HT-29 (cell line): ENCODE data around the gene TP53I11. TPM values are rescaled to one million over a fixed set of nuclear protein-coding genes. Genes with fewer than 3 reads are reported as not detected.

Source experiments
- DNase-seq: peaks from one replicate; pipeline ENCODE4 v3.0.0-alpha.2; 2015; ENCODE audit warnings: low spot score
- total RNA-seq: library from RNA; depleted of rRNA; stranded (reverse); fragments of >200 nt; shearing (Covaris generic); gene quantifications from 2 replicates; pipeline ENCODE4 v1.2.3, GENCODE V29; 2014

TP53I11 gene
- total RNA-seq, 1 experiment from 2014 or later = 65.5 TPM

- peak; percentile 100 for DNase-seq
Measured at GRCh38 chr11:44978961-44979331, 28.3 kb upstream of the TP53I11 start.

DNA sequence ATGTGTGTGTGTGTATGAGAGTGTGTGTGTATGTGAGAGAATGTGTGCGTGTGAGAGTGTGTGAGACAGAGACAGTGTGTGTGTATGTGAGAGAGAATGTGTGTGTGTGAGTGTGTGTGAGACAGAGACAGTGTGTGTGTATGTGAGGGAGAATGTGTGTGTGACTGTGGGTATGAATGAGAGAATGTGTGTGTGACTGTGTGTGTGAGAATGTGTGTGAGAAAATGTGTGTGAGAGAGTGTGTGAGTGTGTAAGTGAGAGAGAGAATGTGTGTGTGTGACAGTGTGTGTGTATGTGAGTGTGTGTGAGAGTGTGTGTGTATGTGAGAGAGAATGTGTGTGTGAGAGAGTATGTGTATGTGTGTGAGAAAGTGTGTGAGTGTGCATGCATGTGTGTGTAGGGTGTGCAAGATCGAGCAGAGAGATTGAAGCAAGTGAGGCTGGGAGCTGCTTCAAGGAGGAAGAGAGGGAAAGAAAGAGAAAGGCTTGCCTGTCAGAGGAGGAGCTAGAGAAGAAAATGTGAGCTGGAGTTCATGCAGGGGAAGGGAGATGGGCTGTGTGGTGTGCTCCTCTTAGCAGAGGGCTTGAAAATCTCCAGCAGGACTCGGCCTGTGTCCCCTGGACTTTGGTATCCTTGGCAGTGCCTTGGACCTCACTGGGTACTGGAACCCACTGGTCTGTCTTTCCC lies 27.7 kb upstream of the TP53I11 start:
- DNase-seq = no peak

DNA sequence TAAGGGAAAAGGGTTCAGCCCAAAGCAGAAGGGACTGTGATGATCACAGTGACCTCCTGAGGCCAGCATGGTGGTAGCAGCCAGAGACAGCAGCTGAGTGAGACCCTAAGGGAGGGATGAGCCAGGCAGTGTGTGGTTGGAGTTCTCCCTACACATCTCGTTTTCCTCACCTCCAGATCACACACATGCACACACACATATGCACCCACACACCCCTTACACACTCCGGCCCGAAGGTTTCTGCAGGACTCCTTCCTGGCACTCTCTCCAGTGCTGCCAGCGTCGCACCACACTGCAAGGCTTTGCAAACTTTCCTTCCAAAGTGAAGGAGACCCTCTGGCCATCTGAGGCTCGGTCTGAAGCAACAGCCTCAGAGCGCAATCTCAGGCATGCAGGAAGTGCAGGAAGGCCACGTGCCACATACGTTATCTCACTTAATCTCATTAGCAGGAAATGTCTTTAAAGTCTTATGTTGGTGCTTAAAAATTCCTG lies 26.9 kb upstream of the TP53I11 start:
- peak; percentile 57 for DNase-seq

GRCh38 chr11:44976576-44976975 lies 25.9 kb upstream of the TP53I11 start:
- DNase-seq = no peak

DNA sequence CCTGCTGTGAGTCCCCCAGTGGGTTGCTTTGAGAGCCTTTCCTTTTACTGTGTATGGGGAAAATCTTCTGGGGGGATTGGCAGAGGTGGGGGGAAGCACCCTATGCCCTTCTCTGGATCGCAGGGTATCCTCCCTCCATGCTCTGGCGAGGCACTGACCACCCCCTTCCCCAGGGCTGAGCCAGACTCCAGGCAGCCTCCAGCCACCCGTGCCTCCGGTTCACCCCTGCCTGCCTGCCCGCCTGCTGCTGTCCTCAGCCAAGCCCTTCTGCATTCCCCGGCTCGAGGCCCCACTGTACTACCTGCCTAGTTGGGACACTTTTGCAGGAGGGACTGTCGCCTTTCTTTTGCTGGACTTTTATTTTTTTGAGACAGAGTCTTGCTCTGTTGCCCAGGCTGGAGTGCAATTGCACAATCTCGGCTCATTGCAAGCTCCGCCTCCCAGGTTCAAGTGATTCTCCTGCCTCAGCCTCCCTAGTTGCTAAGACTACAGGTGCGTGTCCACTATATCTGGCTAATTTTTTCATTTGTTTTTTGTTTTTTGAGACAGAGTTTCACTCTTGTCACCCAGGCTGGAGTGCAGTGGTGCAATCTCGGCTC lies 23.8 kb upstream of the TP53I11 start:
- DNase-seq = no peak

DNA sequence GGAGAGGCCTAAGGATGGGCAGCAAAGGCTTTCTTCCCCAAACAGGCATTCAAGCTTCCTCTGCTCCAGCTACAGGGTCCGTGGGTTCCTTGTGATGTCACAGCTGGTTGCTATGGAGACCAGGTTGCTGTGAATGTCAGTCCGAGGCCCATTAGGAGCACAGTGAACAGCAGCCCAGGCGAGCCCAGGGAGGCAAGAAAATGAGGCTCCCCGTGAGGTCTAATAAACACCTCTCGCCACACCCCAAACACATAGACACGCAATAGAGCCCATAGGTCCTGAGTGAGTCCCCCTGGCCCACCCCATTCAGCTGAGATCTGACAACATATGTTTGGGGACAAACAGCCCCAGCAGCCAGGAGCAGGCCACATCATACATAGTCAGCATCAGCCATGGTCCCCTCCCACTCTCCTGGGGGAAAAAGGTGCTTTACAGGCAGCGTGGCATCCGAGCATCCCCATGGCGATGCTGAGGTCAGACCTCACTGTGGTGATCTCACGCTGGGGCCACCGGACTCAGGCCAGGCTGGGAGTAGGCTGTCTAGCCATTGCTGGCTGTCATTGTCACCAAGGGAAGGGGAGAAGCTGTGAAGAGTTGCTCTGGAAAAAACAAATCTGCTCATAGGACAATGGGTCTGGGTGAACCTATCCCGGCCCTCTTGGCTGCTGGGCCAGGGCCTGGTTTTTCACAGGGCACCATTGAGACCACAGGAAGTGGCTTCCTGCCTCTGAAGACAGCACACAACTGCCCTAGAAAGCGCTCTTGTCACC lies 23.1 kb upstream of the TP53I11 start:
- DNase-seq = no peak

DNA sequence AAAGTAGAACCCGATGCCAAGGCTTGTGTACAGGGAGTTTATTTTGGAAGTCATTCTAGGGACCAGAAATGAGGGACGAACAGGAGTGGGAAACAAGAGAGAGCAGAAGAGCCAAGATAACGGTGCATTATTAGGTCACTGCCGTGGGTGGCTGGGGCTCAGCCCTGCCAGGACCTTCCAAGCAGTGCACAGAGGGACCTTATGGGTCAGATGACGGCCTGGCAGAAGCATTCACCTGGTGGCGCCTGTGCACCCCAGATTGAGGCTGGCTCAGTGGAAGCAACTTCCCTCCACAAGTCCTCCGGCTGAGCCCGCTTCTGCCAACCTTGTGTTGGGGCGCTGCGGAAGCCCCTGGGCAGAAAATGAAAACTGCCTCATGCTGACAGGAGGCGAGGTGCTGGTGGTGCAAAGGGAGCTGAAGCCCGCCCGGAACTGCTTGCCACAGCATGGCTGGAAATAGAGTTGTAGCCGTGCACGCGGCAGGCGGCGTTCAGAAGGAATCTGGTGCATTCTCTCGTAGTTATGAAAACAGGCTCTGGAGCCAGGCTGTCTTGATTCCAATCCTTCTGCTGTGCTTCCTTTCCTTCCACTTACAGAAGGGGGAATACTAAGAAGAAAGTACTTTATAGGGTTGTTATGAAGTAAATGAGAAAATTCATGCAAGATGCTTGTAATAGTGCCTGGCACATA lies 22.2 kb upstream of the TP53I11 start:
- no peak for DNase-seq

DNA sequence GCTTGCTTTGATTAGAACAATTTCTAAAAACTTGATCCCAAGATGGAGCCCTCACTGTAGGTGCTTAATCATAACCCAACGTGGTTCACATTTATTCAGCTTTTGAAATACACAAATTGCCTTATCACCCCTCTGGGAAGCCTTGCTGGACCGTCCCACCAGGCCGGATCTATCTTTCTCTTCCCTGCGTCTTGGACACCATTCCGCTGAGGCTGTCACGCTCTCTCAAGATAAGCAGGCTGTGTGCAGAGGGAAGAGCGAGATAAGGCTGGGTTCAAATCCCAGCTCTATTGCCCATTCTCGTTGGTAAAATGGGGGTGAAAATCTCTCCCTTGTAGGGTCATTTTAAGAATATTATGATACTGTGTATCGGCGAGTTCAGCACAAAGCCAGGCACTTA lies 20.5 kb upstream of the TP53I11 start:
- no peak for DNase-seq

DNA sequence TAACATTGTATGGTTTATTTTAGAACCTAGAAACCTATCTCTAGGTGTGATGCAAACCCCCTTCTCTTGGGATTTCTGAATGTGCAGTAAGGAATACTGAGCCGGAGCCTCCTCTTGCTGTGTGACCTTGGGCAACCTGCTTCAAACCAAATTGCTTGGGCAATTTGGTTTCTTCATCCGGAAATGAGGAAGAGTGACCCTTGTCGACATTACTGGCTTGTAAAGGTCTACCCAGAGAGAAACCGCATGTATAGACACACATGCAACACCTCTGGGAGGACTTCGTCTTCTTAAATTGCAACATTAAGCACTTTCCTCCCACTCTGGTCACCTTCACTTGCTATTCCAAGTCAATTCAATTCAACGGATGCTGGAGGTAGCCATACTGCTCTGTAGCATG lies 19.6 kb upstream of the TP53I11 start:
- DNase-seq = no peak

DNA sequence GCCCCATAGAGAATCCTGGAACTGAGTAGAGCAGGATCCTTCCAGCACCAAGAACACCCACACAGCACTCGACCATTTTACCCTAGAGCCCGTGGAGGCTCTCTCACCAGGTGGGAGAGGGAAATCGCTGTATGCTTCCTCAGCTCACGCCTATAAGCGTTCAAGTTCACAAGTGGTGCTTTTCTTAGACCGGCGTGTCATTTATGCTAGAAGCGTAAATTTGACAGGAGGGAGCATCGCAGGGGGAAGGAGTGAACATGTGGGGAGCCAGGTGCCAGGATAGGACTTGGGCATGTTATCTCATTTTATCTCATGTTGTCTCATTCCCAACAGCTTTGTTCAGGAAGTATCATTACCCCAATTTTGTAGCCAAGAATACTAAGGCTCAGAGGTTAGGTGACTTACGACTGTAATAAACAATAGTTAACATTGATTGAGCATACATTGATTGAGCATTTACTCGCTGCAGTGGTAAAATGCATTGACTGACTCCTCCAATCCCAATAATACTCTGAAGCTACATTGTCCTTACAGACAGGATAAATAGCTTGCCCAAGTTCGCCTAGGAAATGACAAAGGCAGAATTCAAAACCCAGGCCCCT lies 19.1 kb upstream of the TP53I11 start:
- no peak for DNase-seq

- DNase-seq = no peak
Measured at GRCh38 chr11:44968510-44968909, 17.8 kb upstream of the TP53I11 start.

DNA sequence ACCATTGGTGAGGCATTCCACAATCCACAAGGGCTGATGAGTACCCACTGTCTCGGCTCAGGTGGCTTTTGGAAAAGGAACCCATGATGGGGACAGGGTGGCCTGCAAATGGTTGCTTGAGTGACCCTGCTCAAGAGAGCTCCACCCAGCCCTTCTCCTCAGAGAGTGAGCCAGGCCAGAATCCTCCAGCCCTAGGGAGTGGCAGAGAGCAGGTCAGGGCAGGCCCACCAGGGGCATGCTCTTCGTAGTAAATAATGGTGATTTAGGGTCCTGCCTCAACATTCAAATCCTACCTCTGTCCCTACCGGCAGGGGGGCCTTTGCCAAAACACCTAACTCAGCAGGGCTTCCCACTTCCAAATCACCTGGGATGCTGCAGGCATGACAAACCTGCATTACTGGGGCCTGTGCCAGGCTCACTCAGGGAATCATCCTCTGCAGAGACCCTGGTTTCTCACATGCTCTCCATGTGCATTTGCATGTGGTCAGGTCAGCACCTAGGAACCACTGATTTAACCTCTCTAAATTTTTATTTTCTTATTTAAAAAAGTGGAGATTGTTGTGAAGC lies 17.3 kb upstream of the TP53I11 start:
- DNase-seq = no peak

GRCh38 chr11:44966694-44967093 lies 16.0 kb upstream of the TP53I11 start:
- DNase-seq = no peak

DNA sequence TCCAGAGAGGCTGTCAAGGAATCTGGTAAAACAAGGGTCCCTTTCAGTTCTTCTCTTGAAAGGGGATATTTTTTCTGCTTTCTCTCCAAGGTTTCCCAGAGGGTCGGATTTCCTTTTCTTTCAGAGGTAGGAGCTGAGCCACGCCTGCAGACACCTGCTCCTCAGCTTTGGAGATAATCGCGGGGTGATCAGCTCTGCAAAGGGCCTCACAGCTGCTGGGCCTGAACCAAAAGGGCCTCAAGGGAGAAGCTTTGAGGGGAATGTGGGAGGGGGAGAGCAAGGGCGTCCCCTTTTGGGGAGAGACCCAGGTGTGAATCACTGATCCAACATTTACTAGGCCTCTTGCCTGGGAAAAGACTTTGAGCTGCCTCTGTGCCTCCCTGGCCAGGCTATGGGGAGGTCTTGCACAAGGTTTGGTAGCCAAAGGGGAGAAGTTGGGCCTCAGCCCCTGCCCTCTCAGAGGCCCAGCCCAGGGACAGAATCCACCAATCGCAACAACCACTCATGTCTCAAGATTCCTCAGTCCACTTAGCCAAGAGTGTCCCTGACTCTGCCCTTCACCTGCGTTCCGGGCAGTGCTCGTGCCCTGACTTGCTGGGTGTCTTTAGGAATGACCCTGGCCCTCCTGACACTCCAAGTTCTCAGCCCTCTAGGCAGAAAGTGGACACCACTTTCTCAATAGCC lies 14.0 kb upstream of the TP53I11 start:
- no peak for DNase-seq

GRCh38 chr11:44963948-44964347 lies 13.3 kb upstream of the TP53I11 start:
- DNase-seq = no peak

- DNase-seq = no peak
Measured at GRCh38 chr11:44963136-44963535, 12.5 kb upstream of the TP53I11 start.

GRCh38 chr11:44962464-44962863 lies 11.8 kb upstream of the TP53I11 start:
- DNase-seq = no peak

- DNase-seq = no peak
Measured at GRCh38 chr11:44960200-44960845, 9.6 kb upstream of the TP53I11 start.

DNA sequence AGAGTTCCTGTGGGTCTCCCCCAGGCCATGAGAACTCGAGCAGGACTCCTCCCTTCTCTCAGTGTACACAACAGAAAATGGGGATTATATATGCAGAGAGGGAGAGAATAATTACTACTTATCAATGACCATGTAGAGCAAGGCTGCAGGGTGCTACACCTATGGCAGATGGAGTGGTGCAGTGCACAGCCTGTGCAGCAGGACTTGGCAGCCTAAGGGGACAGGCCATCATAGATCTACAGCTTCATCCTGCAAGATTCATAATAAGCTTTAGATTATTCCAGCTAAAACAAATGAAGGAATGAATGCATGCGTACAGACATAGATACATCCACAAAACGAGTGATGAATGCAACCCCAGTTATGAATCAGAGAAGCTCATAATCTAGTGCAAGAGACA lies 8.4 kb upstream of the TP53I11 start:
- no peak for DNase-seq
